DLD1 (cell line): ENCODE data around the gene MKRN2.

Source experiments
- in situ Hi-C: cut with HindIII; loops from 2 replicates; pipeline ENCODE4 v1.10.0; 2017; ENCODE audit warnings: low sequenced_read_pairs

The MKRN2 gene

GRCh38 chr3:12553921-12554391 lies 2.9 kb upstream of the MKRN2 start:
- in situ Hi-C loops: no loop called here

- in situ Hi-C loops: no loop called here
These were observed 585 bp upstream of the MKRN2 start for GRCh38 chr3:12556314-12556689.

GRCh38 chr3:12557473-12558100 lies 700 bp downstream of the MKRN2 start:
- in situ Hi-C loops: no loop called here

DNA sequence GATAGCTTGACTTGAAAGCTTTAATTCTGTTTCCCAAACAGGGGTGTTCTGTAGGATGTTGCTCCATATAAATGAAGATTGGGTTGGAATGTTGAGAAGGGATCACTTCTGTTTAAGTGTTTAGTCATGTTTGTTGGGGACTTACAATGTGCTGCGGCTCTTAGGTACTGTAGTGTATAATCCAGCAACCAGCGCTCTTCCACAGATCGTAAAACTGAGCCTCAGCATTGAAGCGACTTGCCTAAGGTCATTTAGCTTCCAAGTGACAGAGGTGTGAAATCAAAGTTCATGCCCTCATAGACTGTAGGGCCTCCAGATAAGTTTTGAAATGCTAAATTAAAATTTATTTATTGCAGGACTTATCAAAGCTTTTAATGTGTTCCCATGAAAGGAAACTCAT lies 1.8 kb downstream of the MKRN2 start:
- in situ Hi-C loops: no loop called here

GRCh38 chr3:12559520-12559919 lies 2.6 kb downstream of the MKRN2 start:
- in situ Hi-C loops: no loop called here

DNA sequence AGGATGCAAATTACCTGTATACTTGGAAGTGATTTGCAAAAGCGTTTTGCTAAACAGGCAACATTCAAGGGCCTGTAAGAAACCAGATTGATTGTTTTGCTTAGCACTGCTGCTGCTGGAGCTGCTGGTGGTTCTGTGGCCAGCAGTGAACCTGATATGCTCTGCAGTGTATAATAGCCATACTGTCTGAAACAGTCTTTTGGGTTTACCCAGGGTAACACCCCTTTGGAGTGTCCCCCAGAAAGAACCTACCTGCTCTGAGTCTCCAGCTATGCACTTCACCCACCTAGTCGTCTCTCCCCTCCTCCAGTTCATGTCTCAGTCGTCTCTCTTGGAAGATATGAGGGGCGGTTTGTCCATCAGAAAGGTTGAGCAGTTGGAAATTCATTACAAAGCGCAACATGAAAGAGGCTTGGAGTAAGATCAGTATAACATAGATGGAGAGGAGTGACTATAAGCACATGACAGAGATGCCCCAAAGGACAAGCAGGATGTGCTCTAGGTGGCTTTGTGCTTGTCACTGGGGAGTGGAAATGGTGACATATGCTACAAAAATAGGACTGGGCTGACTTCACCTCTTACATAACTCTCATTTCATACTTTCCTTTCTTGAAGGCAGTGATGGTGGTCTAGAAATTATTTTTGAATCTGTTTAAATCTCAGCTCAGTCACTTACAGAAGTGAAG lies 3.8 kb downstream of the MKRN2 start:
- in situ Hi-C loops: no loop called here

- in situ Hi-C loops: no loop called here
These were observed 4.5 kb downstream of the MKRN2 start for GRCh38 chr3:12561397-12561796.

- in situ Hi-C loops: no loop called here
These were observed 5.6 kb downstream of the MKRN2 start for GRCh38 chr3:12562451-12562850.

DNA sequence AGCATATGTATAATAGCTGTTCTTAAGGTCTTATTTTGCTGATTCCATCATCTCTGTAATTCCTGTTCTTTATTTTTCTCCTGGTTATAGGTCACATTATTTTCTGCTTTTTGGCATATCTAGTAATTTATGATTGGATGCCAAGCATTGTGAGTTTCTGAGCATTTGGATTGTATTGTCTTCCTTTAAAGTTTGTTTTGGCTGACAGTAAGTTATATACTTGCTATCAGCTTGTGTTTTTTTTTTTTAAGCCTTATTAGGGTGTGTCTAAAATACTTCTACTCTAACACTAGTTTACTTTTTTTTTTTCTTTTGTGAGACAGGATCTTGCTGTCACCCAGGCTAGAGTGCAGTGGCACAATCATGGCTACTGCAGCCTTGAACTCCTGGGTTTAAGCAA lies 10.1 kb downstream of the MKRN2 start:
- in situ Hi-C loops: no loop called here

- in situ Hi-C loops: no loop called here
These were observed 11.9 kb downstream of the MKRN2 start for GRCh38 chr3:12568747-12569146.

- in situ Hi-C loops: no loop called here
These were observed 12.9 kb downstream of the MKRN2 start for GRCh38 chr3:12569836-12570235.

DNA sequence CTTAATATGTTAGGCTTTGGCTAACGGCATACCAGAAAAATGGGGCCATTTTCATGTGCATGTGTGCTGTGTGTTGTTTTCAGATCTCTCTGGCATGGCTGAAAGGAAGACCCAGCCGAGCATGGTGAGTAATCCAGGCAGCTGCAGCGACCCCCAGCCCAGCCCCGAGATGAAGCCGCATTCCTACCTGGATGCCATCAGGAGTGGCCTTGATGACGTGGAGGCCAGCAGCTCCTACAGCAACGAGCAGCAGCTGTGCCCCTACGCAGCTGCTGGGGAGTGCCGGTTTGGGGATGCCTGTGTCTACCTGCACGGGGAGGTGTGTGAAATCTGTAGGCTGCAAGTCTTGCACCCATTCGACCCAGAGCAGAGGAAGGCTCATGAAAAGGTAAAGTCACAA lies 15.1 kb downstream of the MKRN2 start:
- in situ Hi-C loops: no loop called here

GRCh38 chr3:12574131-12574530 lies 17.2 kb downstream of the MKRN2 start:
- in situ Hi-C loops: no loop called here

GRCh38 chr3:12574661-12575060 lies 17.8 kb downstream of the MKRN2 start:
- in situ Hi-C loops: no loop called here

GRCh38 chr3:12577379-12577778 lies 20.5 kb downstream of the MKRN2 start:
- in situ Hi-C loops: no loop called here

DNA sequence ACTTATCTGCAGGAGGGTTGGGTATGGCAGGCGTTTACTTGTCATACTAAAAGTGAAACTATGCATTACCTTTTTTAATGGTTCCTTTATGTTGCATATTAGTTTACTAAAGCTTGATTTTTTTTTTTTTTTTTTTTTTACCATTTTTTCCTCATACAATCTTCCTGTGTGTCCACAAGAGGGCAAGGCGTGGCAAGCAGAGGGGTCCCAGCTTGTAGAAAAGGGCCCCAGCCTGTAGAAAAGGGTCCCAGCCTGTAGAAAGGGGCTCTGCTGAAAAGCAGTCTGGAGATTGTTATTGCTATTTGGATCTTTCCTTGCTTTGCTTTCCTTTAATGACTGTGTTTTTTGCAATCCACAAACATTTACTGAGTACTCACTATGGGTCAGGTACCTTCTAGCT lies 21.9 kb downstream of the MKRN2 start:
- in situ Hi-C loops: no loop called here

- in situ Hi-C loops: no loop called here
These were observed 22.6 kb downstream of the MKRN2 start for GRCh38 chr3:12579456-12579855.

DNA sequence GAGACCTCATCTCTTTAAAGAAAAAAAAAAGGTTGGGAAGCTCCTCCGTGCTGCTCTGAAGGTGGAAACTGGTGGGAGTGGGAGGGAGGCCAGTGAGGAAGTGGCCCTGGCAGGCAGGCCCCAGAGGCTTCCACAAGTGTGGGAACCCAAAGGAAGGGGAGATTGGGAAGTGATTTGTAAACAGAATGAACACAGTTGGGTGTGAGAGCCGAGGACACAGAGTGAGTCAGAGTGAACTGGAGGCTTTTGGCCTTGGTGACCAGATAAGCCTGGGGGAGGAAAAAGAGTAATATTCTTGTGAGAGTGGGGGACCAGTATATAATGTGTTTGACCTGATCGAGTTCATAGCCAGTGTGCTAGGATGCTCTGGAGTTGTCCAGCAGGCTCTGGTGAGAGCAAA lies 23.0 kb downstream of the MKRN2 start:
- in situ Hi-C loops: no loop called here

GRCh38 chr3:12582730-12583129 lies 25.8 kb downstream of the MKRN2 start:
- in situ Hi-C loops: no loop called here

DNA sequence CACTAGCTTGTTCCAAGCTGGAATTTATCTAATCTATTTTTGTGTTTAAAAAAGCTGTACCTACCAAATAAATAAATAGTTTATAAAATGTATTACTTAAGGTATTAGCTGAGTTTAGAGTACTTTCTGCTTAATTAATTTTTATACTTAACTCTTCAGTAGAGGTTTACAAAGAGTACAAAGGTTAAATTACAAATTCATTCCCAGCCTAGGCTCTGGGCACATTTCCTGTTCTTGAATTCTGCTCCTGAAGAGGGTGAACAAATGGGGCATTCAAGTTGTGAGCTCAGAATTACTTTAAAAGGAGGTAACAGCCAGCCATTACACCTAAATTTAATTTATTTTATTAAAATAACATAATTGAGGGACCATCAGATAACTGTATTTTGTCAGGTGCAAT lies 26.4 kb downstream of the MKRN2 start:
- in situ Hi-C loops: no loop called here

GRCh38 chr3:12584083-12584482 lies 27.2 kb downstream of the MKRN2 start:
- in situ Hi-C loops: no loop called here

DNA sequence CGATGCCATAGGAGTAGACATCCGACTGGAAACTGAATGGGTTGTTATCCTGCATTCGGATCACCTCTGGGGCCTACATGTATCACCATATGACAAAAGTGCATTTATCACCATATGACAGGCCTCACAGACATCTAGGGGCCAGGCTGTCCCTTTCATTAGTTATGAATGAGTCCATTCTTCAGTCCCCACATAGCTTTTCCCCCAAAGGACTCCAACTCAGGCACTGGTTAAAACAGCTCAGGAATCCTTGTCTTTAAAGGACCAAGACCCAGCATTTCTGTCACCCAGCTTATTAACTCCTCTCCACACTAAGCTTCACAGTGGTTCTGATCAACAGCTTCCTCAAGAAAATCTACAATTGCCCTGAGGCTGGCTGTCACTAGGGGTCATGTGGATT lies 28.3 kb downstream of the MKRN2 start:
- in situ Hi-C loops: no loop called here

GRCh38 chr3:12585970-12586369 lies 29.1 kb downstream of the MKRN2 start:
- in situ Hi-C loops: no loop called here
